Stimulated activated CD8-positive, alpha-beta memory T cell treated with anti-CD3 and anti-CD28 coated beads, Interleukin-4, amount 100 ng/mL, for 1 hour (primary cell): Measurements from ENCODE around the gene APPL2.
"Not testable (repeated sequence)": the region's sequence is repeated elsewhere in the genome, so short reads cannot be mapped to it uniquely, and the experiment has no call there.

Experiments
- DNase-seq, 2 donors: peaks; one replicate each; pipeline ENCODE4 v3.0.0-alpha.2; 2020; ENCODE audit warnings: low read depth in 2 of 2, low spot score in 1 of 2

APPL2 gene

DNA sequence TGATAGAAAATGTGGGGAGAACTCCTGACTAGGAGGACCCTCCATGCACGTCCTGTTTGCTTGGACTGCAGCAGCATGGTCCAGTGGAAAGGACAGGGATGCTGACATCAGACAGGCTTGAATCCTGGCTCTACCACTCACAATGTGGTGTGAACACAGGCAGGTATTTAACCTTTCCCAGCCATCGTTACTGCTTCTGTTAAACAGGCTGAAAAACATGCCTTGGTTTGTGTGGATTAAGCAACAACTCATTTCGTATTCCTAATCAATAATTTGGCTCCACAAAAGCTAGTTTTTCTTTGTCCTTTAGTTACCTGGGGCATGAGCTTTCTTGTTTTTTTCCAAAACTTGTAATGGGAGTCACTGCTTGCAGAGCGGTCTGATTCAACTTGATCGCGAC is 41.0 kb downstream of the APPL2 start:
- DNase-seq: no peak

DNA sequence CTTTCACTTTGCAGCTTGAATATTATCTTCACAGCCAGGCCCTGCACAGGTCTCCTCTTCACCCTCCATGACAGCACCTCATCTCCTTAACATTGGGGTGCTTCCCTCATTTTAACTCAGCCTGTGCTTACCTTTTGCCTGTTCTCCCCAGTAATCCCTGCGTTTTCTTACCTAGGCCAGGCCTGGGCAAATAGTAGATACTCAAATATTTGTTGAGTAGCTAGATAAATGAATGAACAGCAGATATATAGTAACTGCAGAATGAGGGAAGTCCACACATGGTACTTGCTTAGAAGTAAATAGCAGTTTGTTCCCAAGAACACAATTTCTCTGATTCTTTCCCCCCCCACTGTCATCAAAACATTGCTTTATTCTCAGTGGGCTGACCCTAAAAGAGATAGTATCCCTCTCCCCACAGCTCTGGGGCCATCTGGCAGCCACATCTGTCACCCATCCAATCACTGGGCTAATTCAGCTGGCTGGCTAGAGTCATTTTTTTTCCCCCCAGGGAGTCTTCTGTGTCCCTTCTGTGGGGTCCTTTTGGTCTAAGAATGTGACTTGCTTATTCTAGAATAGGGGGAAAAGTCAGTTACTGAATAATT is 43.2 kb downstream of the APPL2 start:
- no peak for DNase-seq

DNA sequence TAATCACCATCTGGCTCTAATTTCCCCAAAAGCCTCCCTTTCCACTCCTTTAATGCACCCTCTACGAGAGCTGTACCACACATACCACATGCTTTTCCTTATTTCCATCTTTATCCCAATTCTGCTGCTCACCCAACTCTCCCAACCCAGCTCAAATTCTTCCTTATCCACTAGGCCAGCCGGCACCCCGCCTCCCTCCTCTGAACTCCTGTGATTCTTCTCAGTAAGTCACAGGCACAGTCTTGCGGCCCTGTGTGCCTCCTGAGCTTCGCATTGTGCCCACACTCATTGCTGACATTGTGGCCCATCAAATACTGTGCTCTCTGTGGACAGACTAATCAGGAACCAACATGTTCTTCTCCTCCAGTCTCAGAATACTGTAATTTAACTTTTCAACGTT is 45.4 kb downstream of the APPL2 start:
- DNase-seq: no peak

DNA sequence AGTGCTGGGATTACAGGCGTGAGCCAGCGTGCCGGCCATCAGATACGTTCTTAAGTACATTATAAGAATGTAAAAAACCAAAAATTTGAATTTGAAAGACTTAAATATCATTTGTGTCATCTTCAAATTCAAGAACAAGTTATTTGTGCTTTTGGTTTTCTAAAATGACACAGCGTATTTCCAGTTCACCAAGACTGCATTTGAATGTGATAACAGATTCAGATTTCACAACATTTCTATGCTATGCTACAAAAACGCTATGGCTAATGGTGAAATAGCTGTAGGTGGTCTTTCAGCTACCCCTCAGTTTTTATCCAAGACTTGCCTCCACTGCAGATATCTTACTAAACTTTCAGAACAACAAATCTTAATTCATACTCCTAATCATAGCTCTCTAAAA is 46.7 kb downstream of the APPL2 start:
- DNase-seq: no peak

DNA sequence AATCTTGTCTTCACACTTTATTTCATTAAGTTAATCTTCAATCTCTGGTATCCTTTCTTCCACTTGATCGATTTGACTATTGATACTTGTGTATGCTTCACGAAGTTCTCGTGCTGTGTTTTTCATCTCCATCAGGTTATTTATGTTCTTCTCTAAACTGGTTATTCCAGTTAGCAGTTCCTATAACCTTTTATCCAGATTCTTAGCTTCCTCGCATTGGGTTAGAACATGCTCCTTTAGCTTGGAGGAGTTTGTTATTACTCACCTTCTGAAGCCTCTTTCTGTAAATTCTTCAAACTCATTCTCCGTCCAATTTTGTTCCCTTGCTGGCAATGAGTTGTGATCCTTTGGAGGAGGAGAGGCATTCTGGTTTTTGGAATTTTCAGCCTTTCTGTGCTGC is 52.0 kb downstream of the APPL2 start:
- DNase-seq: not testable (repeated sequence)

DNA sequence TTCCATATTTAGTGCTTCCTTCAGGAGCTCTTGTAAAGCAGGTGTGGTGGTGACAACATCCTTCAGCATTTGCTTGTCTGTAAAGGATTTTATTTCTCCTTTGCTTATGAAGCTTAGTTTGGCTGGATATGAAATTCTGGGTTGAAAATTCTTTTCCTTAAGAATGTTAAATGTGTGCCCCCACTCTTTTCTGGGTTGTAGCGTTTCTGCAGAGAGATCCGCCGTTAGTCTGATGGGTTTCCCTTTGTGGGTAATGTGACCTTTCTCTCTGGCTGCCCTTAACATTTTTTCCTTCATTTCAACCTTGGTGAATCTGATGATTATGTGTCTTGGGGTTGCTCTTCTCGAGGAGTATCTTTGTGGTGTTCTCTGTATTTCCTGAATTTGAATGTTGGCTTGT is 52.6 kb downstream of the APPL2 start:
- DNase-seq: not testable (repeated sequence)

DNA sequence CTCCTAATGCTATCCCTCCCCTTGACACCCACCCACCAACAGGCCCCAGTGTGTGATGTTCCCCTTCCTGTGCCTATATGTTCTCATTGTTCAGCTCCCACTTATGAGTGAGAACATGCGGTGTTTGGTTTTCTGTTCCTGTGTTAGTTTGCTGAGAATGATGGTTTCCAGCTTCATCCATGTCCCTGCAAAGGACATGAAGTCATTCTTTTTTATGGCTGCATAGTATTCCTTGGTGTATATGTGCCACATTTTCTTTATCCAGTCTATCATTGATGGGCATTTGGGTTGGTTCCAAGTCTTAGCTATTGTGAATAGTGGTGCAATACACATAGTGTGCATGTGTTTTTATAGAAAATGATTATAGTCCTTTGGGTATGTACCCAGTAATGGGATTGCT is 56.9 kb downstream of the APPL2 start:
- not testable (repeated sequence) for DNase-seq

DNA sequence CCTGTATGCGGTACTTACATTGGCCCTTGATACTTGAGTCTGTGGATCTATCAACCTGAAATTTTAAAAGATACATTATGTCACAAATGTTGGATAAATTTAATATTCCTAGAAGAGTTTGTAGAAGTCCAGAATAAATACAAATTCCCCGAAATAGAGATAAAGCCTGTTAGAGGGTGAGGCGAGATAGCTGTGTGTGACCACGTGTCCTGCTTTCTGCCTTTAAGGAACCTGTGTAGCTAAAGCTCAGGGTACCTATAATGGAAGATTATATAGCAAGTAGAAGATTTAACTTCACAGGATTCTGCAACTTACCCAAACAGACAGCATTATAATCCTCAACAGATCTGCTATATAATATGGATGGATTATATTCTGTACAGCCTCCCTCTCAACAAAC is 58.8 kb downstream of the APPL2 start:
- no peak for DNase-seq

DNA sequence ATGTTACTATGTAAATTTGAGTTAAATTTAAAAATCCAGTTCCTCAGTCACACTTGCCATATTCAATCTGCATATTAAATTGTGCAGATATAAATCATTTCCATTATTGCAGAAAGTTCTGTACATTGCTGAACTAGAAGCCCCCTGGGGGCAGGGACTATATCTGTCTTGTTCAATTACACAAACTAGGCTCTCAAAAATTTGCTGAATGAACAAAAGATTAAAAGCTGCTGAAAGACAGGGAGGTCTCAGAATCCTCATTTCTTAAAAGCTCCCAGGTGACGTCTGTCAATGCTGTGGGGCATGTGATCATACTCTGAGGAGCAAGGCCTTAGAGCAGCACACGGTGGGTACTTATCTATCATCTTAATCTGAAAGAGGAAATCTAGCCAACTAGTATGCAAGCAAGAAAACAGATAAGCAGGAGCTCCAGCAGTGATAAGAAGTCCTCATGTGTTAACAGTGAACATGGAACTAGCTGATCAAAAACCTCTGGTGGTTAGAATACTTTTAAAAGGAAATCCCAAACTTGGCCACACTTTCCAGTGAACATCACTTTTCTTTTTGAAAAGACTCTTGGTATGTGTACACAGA is 60.5 kb downstream of the APPL2 start:
- no peak for DNase-seq

DNA sequence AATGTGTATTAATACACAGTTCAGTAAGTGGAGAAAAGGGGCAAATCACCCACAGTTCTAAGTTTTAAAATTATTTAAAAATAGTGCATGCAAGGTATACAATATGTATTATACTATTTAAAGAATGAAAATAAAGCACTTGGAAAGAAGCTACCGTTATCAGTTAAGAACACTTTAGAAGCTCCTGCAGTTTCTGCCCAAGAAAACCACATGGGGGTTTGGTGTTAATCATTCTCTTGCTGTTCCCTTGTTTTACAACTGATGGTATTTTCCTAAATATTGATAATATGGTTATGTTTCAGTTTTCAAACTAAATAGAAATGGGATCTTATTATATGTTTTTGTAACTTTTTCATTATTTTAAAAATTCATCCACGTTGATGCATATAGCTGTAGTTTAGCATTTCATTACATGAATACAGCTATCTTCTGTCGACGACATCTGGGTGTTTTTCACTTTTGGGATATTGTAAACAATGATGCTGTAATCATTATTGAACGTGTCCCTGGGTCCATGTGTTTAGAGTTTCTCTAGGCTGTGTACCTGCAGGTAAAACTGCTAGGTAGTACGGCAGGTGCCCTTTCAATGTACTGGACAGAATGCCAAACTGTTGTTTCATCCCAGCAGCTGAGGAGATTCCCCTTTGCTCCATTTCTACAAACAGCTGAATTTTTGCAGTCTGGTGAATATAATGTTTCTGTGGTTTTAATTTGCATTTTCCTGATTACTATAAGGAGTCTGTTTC is 64.1 kb downstream of the APPL2 start:
- no peak for DNase-seq

DNA sequence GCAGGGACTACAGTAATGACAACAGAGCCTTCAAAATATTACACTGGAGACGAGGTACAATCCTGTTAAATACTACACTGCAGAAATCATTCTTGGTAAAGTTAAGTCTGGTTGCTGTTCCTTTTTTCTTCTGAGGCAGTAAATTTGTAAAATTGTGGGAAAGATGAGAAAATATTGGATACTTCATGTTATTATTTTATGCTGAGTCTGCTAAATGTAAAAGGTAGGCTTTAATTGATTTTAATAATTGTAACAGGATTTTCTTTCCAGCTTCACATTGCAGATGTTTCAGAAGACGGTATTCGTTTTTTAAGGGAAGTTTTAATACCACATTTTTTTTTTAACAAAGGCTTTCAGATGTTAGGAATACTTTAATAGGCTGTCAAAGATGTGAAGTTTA is 65.8 kb downstream of the APPL2 start:
- no peak for DNase-seq

DNA sequence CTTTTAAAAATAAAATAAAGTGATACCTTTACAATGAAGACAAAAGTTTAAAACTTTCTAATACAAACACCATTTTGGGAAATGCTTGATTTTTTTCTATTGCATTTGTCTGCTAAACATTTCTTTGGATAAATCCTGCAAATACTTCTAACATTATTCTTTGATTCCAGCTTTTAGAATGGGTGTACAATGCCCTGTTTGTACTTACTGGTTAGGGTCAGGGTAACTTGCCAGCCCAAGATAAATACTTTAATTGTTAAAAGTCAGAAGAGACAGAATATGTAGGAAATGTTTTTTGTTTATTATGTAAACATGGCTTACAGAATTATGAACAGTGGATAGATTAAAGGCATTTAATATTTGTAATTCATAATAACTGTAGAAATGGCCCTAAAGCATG is 68.0 kb downstream of the APPL2 start:
- no peak for DNase-seq

DNA sequence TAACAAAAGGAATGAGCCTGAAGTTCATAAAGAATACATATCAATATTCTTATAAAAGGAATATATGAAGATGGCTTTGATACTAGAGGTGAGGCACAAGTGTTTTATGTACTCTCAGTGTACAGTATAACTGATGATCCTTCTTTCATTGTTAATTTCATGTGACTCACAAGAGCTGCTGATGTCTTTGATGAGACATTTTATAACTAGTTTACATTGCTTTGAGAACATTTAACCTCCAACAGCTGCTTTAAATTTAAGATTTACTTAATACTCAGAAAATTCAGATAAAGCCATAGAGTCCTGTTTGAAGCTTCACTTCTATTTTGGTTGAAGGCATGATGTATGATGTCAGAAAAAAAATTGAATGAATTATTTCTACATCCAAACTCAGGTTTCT is 68.6 kb downstream of the APPL2 start:
- no peak for DNase-seq

DNA sequence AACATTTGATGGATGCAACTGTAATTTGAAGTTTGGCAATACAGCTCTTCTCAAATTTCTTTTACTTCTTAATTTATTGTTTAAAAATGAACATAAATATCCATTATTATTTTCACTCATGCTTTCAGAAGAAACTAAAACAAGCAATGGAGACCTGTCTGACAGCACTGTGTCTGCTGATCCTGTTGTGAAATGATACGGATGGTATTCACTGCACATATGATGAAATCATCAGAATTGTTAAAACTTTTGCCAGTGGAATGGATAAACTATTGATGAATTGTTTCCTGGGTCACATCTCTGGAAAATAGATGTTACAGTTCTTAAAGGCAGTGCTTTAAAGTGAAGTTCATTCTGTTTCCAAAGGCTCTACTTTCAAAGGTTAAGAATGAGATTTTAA is 69.2 kb downstream of the APPL2 start:
- DNase-seq: no peak

DNA sequence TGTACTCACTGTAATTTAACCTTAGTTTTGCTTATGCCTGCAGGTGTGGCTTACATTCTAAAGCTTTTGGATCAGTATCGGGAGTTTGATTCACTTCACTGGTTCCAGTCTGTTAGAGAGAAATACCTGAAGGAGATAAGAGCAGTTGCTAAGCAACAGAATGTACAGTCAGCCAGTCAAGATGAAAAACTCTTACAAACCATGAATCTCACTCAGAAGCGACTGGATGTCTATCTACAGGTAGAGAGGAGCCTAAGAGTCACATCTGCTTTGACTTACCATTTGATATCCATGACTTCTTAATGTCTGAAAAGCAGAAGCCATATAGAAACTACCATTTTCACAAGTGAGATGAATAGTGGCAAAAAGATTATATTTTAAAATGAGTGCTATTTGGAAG is 71.9 kb downstream of the APPL2 start:
- DNase-seq: no peak

DNA sequence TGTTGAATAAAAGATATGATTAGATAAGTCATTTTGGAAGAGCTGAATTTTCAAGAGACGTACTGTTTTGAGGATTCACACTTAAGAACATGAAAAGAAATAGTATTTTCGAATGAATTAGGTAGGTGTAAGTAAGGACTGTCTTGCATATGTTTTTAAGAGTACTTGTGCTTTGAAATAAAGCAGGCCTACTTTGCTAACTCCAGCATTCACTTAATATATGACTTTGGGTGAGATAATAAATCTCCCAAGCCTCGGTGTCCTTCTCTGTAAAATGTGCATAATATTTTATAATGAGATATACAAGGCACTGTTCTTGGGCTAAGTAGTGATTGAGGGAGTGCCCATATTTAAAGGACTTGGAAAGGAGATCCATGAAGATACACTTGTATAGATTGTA is 73.8 kb downstream of the APPL2 start:
- DNase-seq: no peak

DNA sequence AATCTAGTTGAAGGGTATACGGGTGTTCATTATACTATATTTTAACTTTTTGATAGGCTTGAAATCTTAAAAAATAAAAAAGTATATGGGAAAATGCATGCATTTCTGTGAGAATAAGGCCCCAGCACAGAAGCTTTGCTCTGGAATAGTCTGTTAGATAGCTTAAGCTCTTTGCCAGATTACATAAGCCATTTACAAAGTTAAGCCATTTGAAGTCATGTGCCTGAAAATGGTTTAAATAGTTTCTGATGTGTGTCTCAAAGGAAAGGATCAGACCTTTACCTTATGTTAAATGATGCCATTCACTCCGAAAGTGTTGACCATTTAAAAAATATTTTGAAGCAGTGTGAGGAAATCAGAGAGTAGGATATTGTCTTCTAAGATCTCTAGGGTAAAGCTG is 77.1 kb downstream of the APPL2 start:
- DNase-seq: no peak

DNA sequence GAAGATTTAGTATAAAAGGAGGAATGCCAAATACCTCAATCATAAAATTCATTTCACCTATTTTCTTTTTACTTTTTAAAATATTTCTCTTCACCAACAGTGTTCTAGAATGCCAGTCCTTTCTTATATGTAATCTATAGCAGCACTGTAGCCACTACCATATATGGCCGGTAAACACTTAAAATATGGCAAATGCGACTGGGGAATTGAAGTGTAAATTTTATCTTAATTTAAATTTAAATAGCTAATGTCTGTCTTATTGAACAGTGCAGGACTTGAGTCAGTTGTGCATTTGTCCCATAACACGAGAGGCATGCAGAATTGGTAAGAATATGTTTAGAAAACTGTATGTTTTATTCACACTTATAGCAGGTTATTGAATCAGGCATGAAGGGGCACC is 78.4 kb downstream of the APPL2 start:
- no peak for DNase-seq

DNA sequence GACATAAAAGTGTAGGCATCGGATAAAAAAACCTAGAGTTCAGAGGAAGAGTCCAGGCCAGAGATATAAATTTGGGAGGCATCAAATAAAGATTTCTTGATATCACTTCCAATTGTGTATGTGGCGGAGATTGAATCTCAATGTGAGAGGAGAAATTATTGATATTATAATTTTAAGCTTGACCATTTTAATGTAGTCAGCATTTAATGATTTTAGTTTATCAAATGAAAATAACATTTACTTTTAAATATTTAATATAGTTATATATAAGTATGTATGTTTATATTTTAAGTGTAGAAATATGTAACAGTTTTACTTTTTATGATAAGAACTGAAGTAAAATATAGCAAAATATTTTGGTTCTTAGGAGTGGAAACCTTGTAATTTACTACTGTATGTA is 79.7 kb downstream of the APPL2 start:
- DNase-seq: no peak

DNA sequence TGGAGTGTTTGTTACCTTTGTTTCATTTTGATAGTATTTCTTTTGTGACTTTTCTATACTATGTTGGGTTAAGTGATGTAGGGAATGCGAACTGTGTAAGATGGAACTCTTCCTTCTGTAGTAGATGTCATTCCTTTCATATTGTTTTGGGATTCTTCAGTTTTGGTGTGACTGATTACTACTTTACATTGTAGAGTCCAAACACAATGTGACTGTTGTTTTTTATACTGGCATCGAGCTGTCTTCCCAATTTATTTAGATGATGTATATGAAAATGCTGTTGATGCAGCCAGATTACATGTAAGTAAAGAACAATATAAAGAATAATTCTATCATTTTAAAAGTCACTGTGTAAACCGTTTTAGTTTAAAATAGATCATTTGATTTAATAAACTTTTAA is 93.7 kb downstream of the APPL2 start:
- no peak for DNase-seq

DNA sequence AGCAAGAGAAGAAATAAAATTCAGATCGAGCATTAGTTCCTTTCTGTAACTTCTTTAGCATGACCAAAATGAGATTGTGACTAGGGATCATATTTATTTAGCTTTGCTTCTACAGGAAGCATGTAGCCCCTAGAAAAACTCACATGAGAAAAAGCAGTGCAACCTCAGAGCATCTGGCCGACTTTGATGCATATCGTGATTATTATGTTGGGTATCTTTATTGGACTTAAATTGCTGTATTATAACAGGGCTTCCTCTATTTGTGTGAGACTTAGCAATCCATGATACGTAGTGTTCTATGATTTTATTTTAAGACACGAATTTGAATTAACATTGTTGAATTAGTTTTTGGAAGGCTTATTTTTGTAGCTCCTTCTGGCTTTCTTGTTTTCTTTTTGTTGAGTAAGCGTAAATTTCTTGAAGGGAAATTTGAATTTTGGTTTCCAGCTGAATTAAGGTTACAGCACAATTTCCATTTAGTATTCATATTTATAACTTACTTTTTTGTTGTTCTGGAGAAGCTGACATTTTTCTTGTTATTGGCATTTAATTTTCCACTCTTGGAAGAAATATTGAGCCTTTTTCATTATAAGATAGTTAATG is 94.6 kb downstream of the APPL2 start:
- no peak for DNase-seq

DNA sequence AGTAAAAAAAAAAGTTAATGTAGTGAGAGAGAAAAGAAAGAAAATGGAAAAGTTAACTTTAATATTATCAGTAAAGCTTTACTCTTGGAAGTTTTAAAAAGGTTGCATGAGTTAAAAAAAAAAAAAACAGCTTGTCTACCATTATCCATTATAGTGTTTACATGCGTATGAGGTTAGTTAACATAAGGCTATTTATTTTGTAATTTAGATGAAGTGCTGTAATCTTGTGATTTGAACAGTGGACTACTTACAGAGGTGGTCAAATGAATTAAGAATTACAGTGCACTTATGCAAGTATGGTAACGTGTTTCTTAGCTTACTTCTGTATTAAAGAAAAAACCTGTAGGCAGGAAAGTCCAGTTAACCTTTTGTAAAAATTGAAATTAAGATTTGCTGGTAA is 97.7 kb downstream of the APPL2 start:
- DNase-seq: no peak
